Mononuclear cell (primary cell): ENCODE results near the gene USF1. TPM values are rescaled to one million over a fixed set of nuclear protein-coding genes. Genes with fewer than 3 reads are reported as not detected.
"Not testable (repeated sequence)": the region's sequence is repeated elsewhere in the genome, so short reads cannot be mapped to it uniquely, and the experiment has no call there.

Experiments
- H3K27me3 ChIP-seq: 2 replicates; pipeline ENCODE4 v1.6.0; 2011; ENCODE audit warnings: low read length, control low read depth; ENCODE audit not compliant: insufficient read depth
- H3K4me1 ChIP-seq: 2 replicates; pipeline ENCODE4 v1.5.1; 2011; ENCODE audit warnings: mild to moderate bottlenecking, low read length, control low read depth; ENCODE audit not compliant: insufficient read depth
- H3K4me3 ChIP-seq: 2 replicates; pipeline ENCODE4 v1.5.1; 2011; ENCODE audit warnings: mild to moderate bottlenecking, low read length, moderate library complexity
- H3K9me3 ChIP-seq: 2 replicates; pipeline ENCODE4 v1.5.1; 2011; ENCODE audit warnings: low read depth, mild to moderate bottlenecking, control low read depth, low read length
- total RNA-seq: library from RNA; depleted of rRNA; stranded (reverse); fragments of >200 nt; gene quantifications from one replicate; pipeline ENCODE4 v1.2.3, GENCODE V29; 2012

Gene USF1
- total RNA-seq, 1 donor, result 86.8 TPM

- Histone ChIP-seq H3K4me3 (peak overlapping the region; percentile 74), H3K4me1 (peaks cover 68% of the 10 kb centered on the region)
Measured at GRCh38 chr1:161044908-161045735, 655 bp downstream of the USF1 start.

GRCh38 chr1:161044535-161044907 is 1.3 kb downstream of the USF1 start:
- peaks cover 64% of the 10 kb centered on the region for H3K4me1 ChIP-seq
- no peaks in the 10 kb centered on the region for H3K9me3 ChIP-seq
- H3K27me3 ChIP-seq, result no peaks in the 10 kb centered on the region
- H3K4me3 ChIP-seq, result peak overlapping the region; percentile 74

More at GRCh38 chr1:161044908-161045735, 655 bp downstream of the USF1 start:
- no peaks in the 10 kb centered on the region for H3K27me3 ChIP-seq
- H3K9me3 ChIP-seq, result no peaks in the 10 kb centered on the region

- Histone ChIP-seq H3K4me3 (no peak overlapping the region), H3K4me1 (peaks cover 55% of the 10 kb centered on the region), H3K27me3 (no peaks in the 10 kb centered on the region), H3K9me3 (no peaks in the 10 kb centered on the region)
Measured at GRCh38 chr1:161039546-161039945, 6.2 kb downstream of the USF1 start.

- Histone ChIP-seq H3K27me3 (no peaks in the 10 kb centered on the region), H3K4me1 (peaks cover 51% of the 10 kb centered on the region), H3K9me3 (no peaks in the 10 kb centered on the region), H3K4me3 (peak overlapping the region; percentile 67)
Measured at GRCh38 chr1:161039154-161039545, 6.6 kb downstream of the USF1 start.

- peaks cover 46% of the 10 kb centered on the region for H3K4me1 ChIP-seq
- peak within 1 kb of the TSS; percentile 67 for H3K4me3 ChIP-seq
- no peaks in the 10 kb centered on the region for H3K9me3 ChIP-seq
- no peaks in the 10 kb centered on the region for H3K27me3 ChIP-seq
Measured at GRCh38 chr1:161038523-161039153, 7.1 kb downstream of the USF1 start, which contains the start of gene TSTD1. TSTD1 (minus strand) TSS chr1:161038964; CDS start chr1:161038889, 75 bp downstream.

GRCh38 chr1:161037661-161038522 is 7.9 kb downstream of the USF1 start:
- Histone ChIP-seq H3K4me3 (peak overlapping the region; percentile 67), H3K4me1 (peaks cover 39% of the 10 kb centered on the region), H3K9me3 (no peaks in the 10 kb centered on the region), H3K27me3 (no peaks in the 10 kb centered on the region)

GRCh38 chr1:161033751-161034150 is 12.0 kb downstream of the USF1 start:
- no peaks in the 10 kb centered on the region for H3K9me3 ChIP-seq
- no peaks in the 10 kb centered on the region for H3K27me3 ChIP-seq
- peaks cover 20% of the 10 kb centered on the region for H3K4me1 ChIP-seq
- no peak overlapping the region for H3K4me3 ChIP-seq

GRCh38 chr1:161032409-161032808 is 13.4 kb downstream of the USF1 start:
- no peaks in the 10 kb centered on the region for H3K27me3 ChIP-seq

GRCh38 chr1:161031874-161032273 is 13.9 kb downstream of the USF1 start:
- no peak overlapping the region for H3K4me3 ChIP-seq
- peaks cover 8% of the 10 kb centered on the region for H3K4me1 ChIP-seq
- no peaks in the 10 kb centered on the region for H3K27me3 ChIP-seq
- H3K9me3 ChIP-seq, result no peaks in the 10 kb centered on the region

More at GRCh38 chr1:161032409-161032808, 13.4 kb downstream of the USF1 start:
- Histone ChIP-seq H3K9me3 (no peaks in the 10 kb centered on the region), H3K4me3 (no peak overlapping the region), H3K4me1 (peaks cover 8% of the 10 kb centered on the region)

- not testable (repeated sequence) for H3K9me3 ChIP-seq, H3K4me3 ChIP-seq, H3K27me3 ChIP-seq, H3K4me1 ChIP-seq
Measured at GRCh38 chr1:161029466-161029865, 16.3 kb downstream of the USF1 start.

GRCh38 chr1:161026954-161027353 is 18.8 kb downstream of the USF1 start:
- not testable (repeated sequence) for H3K4me3 ChIP-seq, H3K4me1 ChIP-seq, H3K9me3 ChIP-seq, H3K27me3 ChIP-seq

GRCh38 chr1:161022432-161022831 is 23.3 kb downstream of the USF1 start:
- H3K4me1 ChIP-seq, result peaks cover 43% of the 10 kb centered on the region
- H3K4me3 ChIP-seq, H3K27me3 ChIP-seq, H3K9me3 ChIP-seq: not testable (repeated sequence)

- Histone ChIP-seq H3K9me3 (no peaks in the 10 kb centered on the region), H3K4me3 (no peak overlapping the region), H3K27me3 (no peaks in the 10 kb centered on the region), H3K4me1 (peaks cover 48% of the 10 kb centered on the region)
Measured at GRCh38 chr1:161021970-161022353, 23.8 kb downstream of the USF1 start.

GRCh38 chr1:161021165-161021969 is 24.4 kb downstream of the USF1 start:
- Histone ChIP-seq H3K9me3 (no peaks in the 10 kb centered on the region), H3K27me3 (no peaks in the 10 kb centered on the region), H3K4me1 (peaks cover 48% of the 10 kb centered on the region), H3K4me3 (peak overlapping the region; percentile 67)
